GM18508 (cell line): Measurements from ENCODE around the gene AP2A2.

Experiments used
- ATAC-seq: cut with Tn5 transposase; IDR thresholded peaks from one replicate; pipeline ENCODE4 v1.9.1; 2021; ENCODE audit warnings: moderate number of reproducible peaks; ENCODE audit not compliant: insufficient read depth, unreplicated experiment

Gene AP2A2

GRCh38 chr11:1025410-1026162 is 99.9 kb downstream of the AP2A2 start:
- ATAC-seq = no peak

GRCh38 chr11:1026163-1026450 is 100.4 kb downstream of the AP2A2 start:
- ATAC-seq = no peak

- no peak for ATAC-seq
Observed at GRCh38 chr11:1026641-1027482, 101.2 kb downstream of the AP2A2 start.

- no peak for ATAC-seq
Observed at GRCh38 chr11:1027483-1028290, 102.0 kb downstream of the AP2A2 start.

GRCh38 chr11:1028291-1028540 is 102.5 kb downstream of the AP2A2 start:
- ATAC-seq = no peak

- no peak for ATAC-seq
Observed at GRCh38 chr11:1028616-1029015, 102.9 kb downstream of the AP2A2 start.

GRCh38 chr11:1029051-1029450 is 103.4 kb downstream of the AP2A2 start:
- no peak for ATAC-seq

GRCh38 chr11:1029654-1030053 is 104.0 kb downstream of the AP2A2 start:
- ATAC-seq = no peak

- no peak for ATAC-seq
Observed at GRCh38 chr11:1030086-1030485, 104.4 kb downstream of the AP2A2 start.

- ATAC-seq = no peak
Observed at GRCh38 chr11:1030556-1030955, 104.9 kb downstream of the AP2A2 start.

- no peak for ATAC-seq
Observed at GRCh38 chr11:1031121-1031899, 105.6 kb downstream of the AP2A2 start.

- no peak for ATAC-seq
Observed at GRCh38 chr11:1032310-1032891, 106.7 kb downstream of the AP2A2 start.

- no peak for ATAC-seq
Observed at GRCh38 chr11:1033016-1033798, 107.5 kb downstream of the AP2A2 start.

- no peak for ATAC-seq
Observed at GRCh38 chr11:1034001-1034400, 108.3 kb downstream of the AP2A2 start.

GRCh38 chr11:1034456-1035295 is 109.0 kb downstream of the AP2A2 start:
- no peak for ATAC-seq

- no peak for ATAC-seq
Observed at GRCh38 chr11:1035577-1036283, 110.1 kb downstream of the AP2A2 start.

- ATAC-seq = no peak
Observed at GRCh38 chr11:1036303-1036923, 110.7 kb downstream of the AP2A2 start, which contains the start of gene MUC6. MUC6 (minus strand) TSS chr11:1036718; CDS start chr11:1036655, 63 bp downstream.
